IMR-90 (cell line): ENCODE data around the gene NKG7. TPM values are rescaled to one million over a fixed set of nuclear protein-coding genes. Genes with fewer than 3 reads are reported as not detected.

Source experiments
- ATAC-seq: fragments of 200-7000 bp; cut with Tn5 transposase; 2 replicates; pipeline ENCODE4 v1.9.1; 2020; ENCODE audit warnings: low read depth, mild to moderate bottlenecking, moderate library complexity
- BruUV-seq: library from RNA; stranded (reverse); fragments of 400-500 nt; replicated peaks from 2 replicates; lab custom pipeline; 2021; lab: Mats Ljungman, UMichigan
- CTCF ChIA-PET: fragments of 300-600 bp; formaldehyde crosslinking; extraction: SDS; loops from one replicate; lab custom pipeline; 2021; ENCODE audit warnings: antibody characterized with exemption; lab: Yijun Ruan, JAX
- POLR2A ChIA-PET: fragments of 300-600 bp; sonication (Branson Sonifier 250); formaldehyde crosslinking; loops from one replicate; lab custom pipeline; 2022; ENCODE audit warnings: antibody characterized with exemption; ENCODE audit not compliant: unreplicated experiment; lab: Charles Lee
- DNase-seq: peaks from one replicate; pipeline ENCODE4 v3.0.0; 2013
- H2AFZ ChIP-seq: replicated peaks from 2 replicates; pipeline ENCODE3; 2013; ENCODE audit warnings: low read length, mild to moderate bottlenecking; ENCODE audit not compliant: poor library complexity
- H2AK5ac ChIP-seq: 2 replicates; pipeline ENCODE4 v1.6.1; 2013; ENCODE audit warnings: low read depth, low read length, inconsistent platforms
- H2AK9ac ChIP-seq: replicated peaks from 2 replicates; pipeline ENCODE3; 2013; ENCODE audit warnings: mild to moderate bottlenecking, low read depth, low read length, moderate library complexity; ENCODE audit not compliant: poor library complexity
- H2BK120ac ChIP-seq: 2 replicates; pipeline ENCODE4 v1.6.1; 2013; ENCODE audit warnings: low read depth, low read length, inconsistent platforms
- H2BK15ac ChIP-seq: 3 replicates; pipeline ENCODE4 v1.6.1; 2013; ENCODE audit warnings: low read depth, low read length, inconsistent platforms
- H2BK20ac ChIP-seq: 2 replicates; pipeline ENCODE4 v1.6.1; 2013; ENCODE audit warnings: low read depth, mild to moderate bottlenecking, inconsistent platforms, low read length, moderate library complexity
- H2BK5ac ChIP-seq: 2 replicates; pipeline ENCODE4 v1.6.1; 2013; ENCODE audit warnings: mild to moderate bottlenecking, low read depth, low read length, inconsistent platforms; ENCODE audit not compliant: poor library complexity, severe bottlenecking
- H3K14ac ChIP-seq: replicated peaks from 2 replicates; pipeline ENCODE4 v1.6.1; 2013; ENCODE audit warnings: low read depth, low read length, inconsistent platforms
- H3K18ac ChIP-seq: 2 replicates; pipeline ENCODE4 v1.6.1; 2013; ENCODE audit warnings: low read depth, low read length, control low read depth
- H3K23ac ChIP-seq: 2 replicates; pipeline ENCODE4 v1.6.1; 2013; ENCODE audit warnings: low read depth, low read length, inconsistent platforms
- H3K27ac ChIP-seq: 2 replicates; pipeline ENCODE4 v1.5.1; 2013; ENCODE audit warnings: mild to moderate bottlenecking, control low read depth, low read length; ENCODE audit not compliant: insufficient read depth
- H3K27me3 ChIP-seq: 2 replicates; pipeline ENCODE4 v1.6.1; 2013; ENCODE audit warnings: low read length; ENCODE audit not compliant: control insufficient read depth, insufficient read depth
- H3K36me3 ChIP-seq: 2 replicates; pipeline ENCODE4 v1.6.1; 2013; ENCODE audit warnings: low read length, mixed read lengths; ENCODE audit not compliant: control insufficient read depth, insufficient read depth
- H3K4ac ChIP-seq: 2 replicates; pipeline ENCODE4 v1.6.1; 2013; ENCODE audit warnings: low read depth, low read length, inconsistent platforms
- H3K4me1 ChIP-seq: 2 replicates; pipeline ENCODE4 v1.6.1; 2013; ENCODE audit warnings: low read length, mixed read lengths; ENCODE audit not compliant: control insufficient read depth, insufficient read depth
- H3K4me2 ChIP-seq: 2 replicates; pipeline ENCODE4 v1.6.1; 2013; ENCODE audit warnings: low read depth, mild to moderate bottlenecking, control low read depth, low read length, moderate library complexity
- H3K4me3 ChIP-seq: 2 replicates; pipeline ENCODE4 v1.5.1; 2013; ENCODE audit warnings: low read depth, mild to moderate bottlenecking, control low read depth, low read length, moderate library complexity; ENCODE audit not compliant: insufficient read depth
- H3K56ac ChIP-seq: 2 replicates; pipeline ENCODE4 v1.6.1; 2013; ENCODE audit warnings: low read length, inconsistent platforms; ENCODE audit not compliant: insufficient read depth; ENCODE audit errors: extremely low read depth
- H3K79me1 ChIP-seq, 2 experiments: 2 replicates each; pipeline ENCODE4 v1.6.1; 2013; ENCODE audit warnings: low read length in 2 of 2, inconsistent platforms in 1 of 2, low read depth in 1 of 2
- H3K9ac ChIP-seq: 2 replicates; pipeline ENCODE4 v1.6.1; 2013; ENCODE audit warnings: low read depth, low read length, control low read depth
- H3K9me1 ChIP-seq: 2 replicates; pipeline ENCODE4 v1.6.1; 2013; ENCODE audit warnings: low read length, inconsistent platforms; ENCODE audit not compliant: insufficient read depth
- H3K9me3 ChIP-seq: 2 replicates; pipeline ENCODE4 v1.6.1; 2013; ENCODE audit warnings: low read length; ENCODE audit not compliant: control insufficient read depth, insufficient read depth
- H4K20me1 ChIP-seq: 2 replicates; pipeline ENCODE4 v1.6.1; 2013; ENCODE audit warnings: low read length, inconsistent platforms; ENCODE audit not compliant: insufficient read depth
- H4K5ac ChIP-seq: 2 replicates; pipeline ENCODE4 v1.6.1; 2013; ENCODE audit warnings: mild to moderate bottlenecking, low read depth, low read length, control low read depth
- H4K8ac ChIP-seq, 2 experiments: 2 replicates each; pipeline ENCODE4 v1.6.1; 2013; ENCODE audit warnings: low read depth in 2 of 2, low read length in 2 of 2, control low read depth in 1 of 2, inconsistent platforms in 1 of 2
- H4K91ac ChIP-seq: 2 replicates; pipeline ENCODE4 v1.6.1; 2013; ENCODE audit warnings: low read depth, low read length, inconsistent platforms; ENCODE audit not compliant: insufficient read depth
- WGBS, 2 experiments: methylation state at CpG; one replicate each; pipeline versions ENCODE4 v1.1.5 to v1.1.7; 2013; ENCODE audit warnings: missing lambda C conversion rate in 2 of 2; ENCODE audit not compliant: insufficient read length in 1 of 2; ENCODE audit errors: extremely low coverage in 2 of 2; 5-methylcytosine and 5-hydroxymethylcytosine counted together
- dilution Hi-C: fragments of 300-500 bp; cut with HindIII; formaldehyde crosslinking; loops from one replicate; pipeline ENCODE4 v1.14.3; 2018; ENCODE audit warnings: low sequenced_read_pairs; ENCODE audit not compliant: unreplicated experiment
- in situ Hi-C: fragments of 300-500 bp; cut with MboI; formaldehyde crosslinking; loops from 3 replicates; pipeline ENCODE4 v1.14.3; 2019; ENCODE audit warnings: low sequenced_read_pairs, inconsistent platforms, mixed read lengths
- intact Hi-C: fragments of 100-400 bp; cut with micrococcal nuclease; formaldehyde crosslinking; loops from 2 replicates; pipeline ENCODE4 v1.10.0; 2022
- polyA plus RNA-seq, 3 experiments: library from polyadenylated mRNA; depleted of rRNA; stranded (reverse); fragments of >200 nt; gene quantifications; 2 replicates each; pipeline ENCODE4 v1.2.3, GENCODE V29; 2012; ENCODE audit warnings: low replicate concordance in 1 of 3
- total RNA-seq: library from RNA; depleted of rRNA; stranded (reverse); fragments of >200 nt; gene quantifications from 2 replicates; pipeline ENCODE4 v1.2.3, GENCODE V29; 2012
- TF ChIP-seq, protein P1 (sequence below): fragments of 150-350 bp; IDR thresholded peaks from 2 replicates; pipeline ENCODE4 v1.6.1; 2017; ENCODE audit warnings: mild to moderate bottlenecking, antibody characterized with exemption, low read length, low read depth

NKG7 gene
- total and polyA plus RNA-seq, 2 of the 4 experiments (the other 2 are of a cell fraction), result not detected

- POLR2A ChIA-PET, result no interaction called here
- Histone ChIP-seq H4K20me1 (no peaks in the 10 kb centered on the region), H3K14ac (no peak overlapping the region), H3K4ac (no peak overlapping the region), H2BK5ac (no peak overlapping the region), H3K79me1 (peaks cover 0 to 15% of the 10 kb centered on the region in 2 experiments; a peak in 3 of 4 replicates), H2AK5ac (no peak overlapping the region), H2BK15ac (no peak overlapping the region), H3K9me1 (peaks cover 6% of the 10 kb centered on the region; the same call in 1 of the 2 replicates), H3K23ac (no peak overlapping the region), H2BK20ac (no peak overlapping the region), H3K4me3 (no peak overlapping the region), H3K18ac (no peak overlapping the region), H3K9me3 (no peaks in the 10 kb centered on the region), H2AK9ac (no peak overlapping the region), H3K56ac (no peak overlapping the region), H4K8ac (no peak overlapping the region), H4K5ac (no peak overlapping the region), H3K36me3 (no peaks in the 10 kb centered on the region), H4K91ac (no peak overlapping the region), H3K27ac (no peak overlapping the region), H2BK120ac (no peak overlapping the region), H3K4me1 (peaks cover 6% of the 10 kb centered on the region), H3K9ac (no peak overlapping the region), H3K27me3 (peaks cover 2% of the 10 kb centered on the region; the same call in 1 of the 2 replicates), H3K4me2 (no peak overlapping the region), H2AFZ (no peak overlapping the region)
- CTCF ChIA-PET, result interaction anchor here (1.0 kb wide), 1 partner anchor 8 kb away, joined by 3 read pairs; no protein-coding TSS in a partner anchor
- TF ChIP-seq, protein P1, sequence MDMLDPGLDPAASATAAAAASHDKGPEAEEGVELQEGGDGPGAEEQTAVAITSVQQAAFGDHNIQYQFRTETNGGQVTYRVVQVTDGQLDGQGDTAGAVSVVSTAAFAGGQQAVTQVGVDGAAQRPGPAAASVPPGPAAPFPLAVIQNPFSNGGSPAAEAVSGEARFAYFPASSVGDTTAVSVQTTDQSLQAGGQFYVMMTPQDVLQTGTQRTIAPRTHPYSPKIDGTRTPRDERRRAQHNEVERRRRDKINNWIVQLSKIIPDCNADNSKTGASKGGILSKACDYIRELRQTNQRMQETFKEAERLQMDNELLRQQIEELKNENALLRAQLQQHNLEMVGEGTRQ, result no peak
- no TSS peak for BruUV-seq
- in situ Hi-C loops, result no loop called here
- dilution Hi-C loops, result no loop called here
- WGBS, 2 experiments, result no CpG with 5 or more reads among the region's 8 CpGs
- no peak for ATAC-seq
- intact Hi-C loops, result no loop called here
- DNase-seq, result no peak
Observed at GRCh38 chr19:51371186-51371690, 1.2 kb downstream of the NKG7 start.
